Measurements from ENCODE around the gene USH1C. TPM values are rescaled to one million over a fixed set of nuclear protein-coding genes. Genes with fewer than 3 reads are reported as not detected.

The USH1C gene
- total and polyA plus RNA-seq, 2 of the 13 experiments (the other 11 are each of a cell fraction or from before 2014, with no cell fraction given) = not detected

GRCh38 chr11:17505146-17505545 is 39.1 kb downstream of the USH1C start (continued):
- TF ChIP-seq HNRNPUL1 (IDR thresholded peaks at IDR 0.05; ENCODE audit: low read depth, low read length) (no peak), THAP8 (CRISPR knock-in tag; IDR thresholded peaks at IDR 0.05; ENCODE audit: borderline replicate concordance) (no peak), ZBTB37 (CRISPR knock-in tag; IDR thresholded peaks at IDR 0.05) (no peak), U2AF2 (IDR thresholded peaks at IDR 0.05; ENCODE audit: low read depth, low read length) (no peak), ERF (CRISPR knock-in tag; IDR thresholded peaks at IDR 0.05) (no peak), MXD1 (CRISPR knock-in tag; IDR thresholded peaks at IDR 0.05) (no peak), ISX (CRISPR knock-in tag; conservative IDR thresholded peaks at IDR 0.05) (no peak), FOXA3 (CRISPR knock-in tag; IDR thresholded peaks at IDR 0.05) (no peak), KIAA2018 (CRISPR knock-in tag; IDR thresholded peaks at IDR 0.05; ENCODE audit: borderline replicate concordance) (no peak), CTCF (CRISPR knock-in tag; IDR thresholded peaks at IDR 0.05) (no peak)
